HG03280 (cell line): ENCODE data around the gene SEMG2.

ENCODE experiments used
- ATAC-seq: cut with Tn5 transposase; IDR thresholded peaks from one replicate; pipeline ENCODE4 v1.9.1; 2021; ENCODE audit warnings: mild to moderate bottlenecking, moderate library complexity; ENCODE audit not compliant: unreplicated experiment

SEMG2 gene, protein sequence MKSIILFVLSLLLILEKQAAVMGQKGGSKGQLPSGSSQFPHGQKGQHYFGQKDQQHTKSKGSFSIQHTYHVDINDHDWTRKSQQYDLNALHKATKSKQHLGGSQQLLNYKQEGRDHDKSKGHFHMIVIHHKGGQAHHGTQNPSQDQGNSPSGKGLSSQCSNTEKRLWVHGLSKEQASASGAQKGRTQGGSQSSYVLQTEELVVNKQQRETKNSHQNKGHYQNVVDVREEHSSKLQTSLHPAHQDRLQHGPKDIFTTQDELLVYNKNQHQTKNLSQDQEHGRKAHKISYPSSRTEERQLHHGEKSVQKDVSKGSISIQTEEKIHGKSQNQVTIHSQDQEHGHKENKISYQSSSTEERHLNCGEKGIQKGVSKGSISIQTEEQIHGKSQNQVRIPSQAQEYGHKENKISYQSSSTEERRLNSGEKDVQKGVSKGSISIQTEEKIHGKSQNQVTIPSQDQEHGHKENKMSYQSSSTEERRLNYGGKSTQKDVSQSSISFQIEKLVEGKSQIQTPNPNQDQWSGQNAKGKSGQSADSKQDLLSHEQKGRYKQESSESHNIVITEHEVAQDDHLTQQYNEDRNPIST

DNA sequence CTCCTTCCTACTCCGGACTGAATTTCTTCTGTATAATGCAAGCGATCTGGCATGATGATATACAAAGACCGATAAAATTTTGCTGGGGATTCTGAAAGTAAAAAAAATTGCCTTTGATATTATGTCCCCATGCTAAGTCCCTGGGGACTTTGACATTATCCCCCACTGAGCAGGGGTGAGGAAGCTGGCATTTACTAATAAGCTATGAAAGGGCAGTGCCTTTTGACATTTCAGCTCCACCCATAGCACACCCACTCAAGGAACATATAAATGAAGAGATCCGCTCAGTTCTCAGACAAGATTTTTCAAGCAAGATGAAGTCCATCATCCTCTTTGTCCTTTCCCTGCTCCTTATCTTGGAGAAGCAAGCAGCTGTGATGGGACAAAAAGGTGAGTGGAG is at the start of gene SEMG2:
TSS of gene SEMG2 (plus strand) at position 298 of the 400 bp plus-strand sequence. CDS start at position 315, 17 bp downstream.
- ATAC-seq, result no peak

DNA sequence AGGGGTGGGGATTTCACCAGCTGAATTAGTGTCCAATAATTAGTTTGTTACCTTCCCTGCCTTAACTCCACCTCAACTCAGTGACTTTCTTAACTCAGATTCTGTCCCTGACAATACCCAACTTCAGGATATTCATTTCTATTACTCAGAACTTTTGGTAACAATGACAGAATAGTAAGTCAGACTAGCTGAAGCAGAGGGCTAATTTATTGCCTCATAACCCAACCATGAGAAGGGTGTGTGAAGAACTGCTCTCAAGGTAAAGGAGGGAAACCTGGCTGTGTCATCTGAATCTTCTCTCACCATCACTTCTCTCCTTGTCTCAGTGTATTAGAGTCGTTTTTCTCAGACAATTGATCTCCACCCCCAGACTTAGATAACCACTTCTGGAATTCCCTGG is 47.7 kb upstream of the SEMG2 start:
- ATAC-seq, result no peak

DNA sequence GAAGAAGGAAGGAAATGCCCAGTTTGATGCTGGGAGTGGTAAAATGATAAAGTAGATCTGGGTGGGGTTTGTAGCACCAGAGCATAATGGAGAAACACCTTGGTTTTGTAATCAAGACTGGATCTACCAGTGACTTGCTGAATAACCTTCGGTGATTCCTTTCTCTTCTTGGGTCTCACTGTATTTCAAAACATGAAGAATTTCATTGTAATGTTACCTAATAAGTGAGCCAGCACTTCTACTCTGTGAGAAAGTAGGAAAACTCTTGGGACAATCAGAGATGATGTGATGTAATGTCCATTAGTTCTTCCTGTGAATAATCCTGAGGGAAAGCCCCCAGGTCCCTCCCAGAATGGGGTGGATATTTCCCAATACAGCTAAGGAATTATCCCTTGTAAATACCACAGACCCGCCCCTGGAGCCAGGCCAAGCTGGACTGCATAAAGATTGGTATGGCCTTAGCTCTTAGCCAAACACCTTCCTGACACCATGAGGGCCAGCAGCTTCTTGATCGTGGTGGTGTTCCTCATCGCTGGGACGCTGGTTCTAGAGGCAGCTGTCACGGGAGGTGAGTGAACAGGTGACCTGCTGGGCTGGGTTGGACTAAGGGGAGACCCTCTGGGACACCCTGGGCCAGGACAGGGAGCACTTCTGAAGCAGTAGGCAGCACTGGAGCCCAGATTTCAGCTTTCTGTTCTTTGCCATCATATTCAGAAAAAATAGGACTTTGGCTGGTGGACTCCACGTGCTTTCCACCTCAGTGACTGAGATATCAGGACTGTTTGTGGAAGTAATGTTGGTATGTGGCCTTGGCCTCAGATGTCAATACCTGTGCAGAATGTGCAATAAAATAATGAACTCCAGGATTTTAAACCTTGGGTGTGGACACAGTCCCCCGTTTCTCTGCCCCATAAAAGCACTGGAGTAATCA is 46.5 kb upstream of the SEMG2 start, which contains the start of gene PI3:
TSS of gene PI3 (plus strand) at position 469 of the 931 bp plus-strand sequence. CDS start at position 490, 21 bp downstream.
- ATAC-seq, result no peak

DNA sequence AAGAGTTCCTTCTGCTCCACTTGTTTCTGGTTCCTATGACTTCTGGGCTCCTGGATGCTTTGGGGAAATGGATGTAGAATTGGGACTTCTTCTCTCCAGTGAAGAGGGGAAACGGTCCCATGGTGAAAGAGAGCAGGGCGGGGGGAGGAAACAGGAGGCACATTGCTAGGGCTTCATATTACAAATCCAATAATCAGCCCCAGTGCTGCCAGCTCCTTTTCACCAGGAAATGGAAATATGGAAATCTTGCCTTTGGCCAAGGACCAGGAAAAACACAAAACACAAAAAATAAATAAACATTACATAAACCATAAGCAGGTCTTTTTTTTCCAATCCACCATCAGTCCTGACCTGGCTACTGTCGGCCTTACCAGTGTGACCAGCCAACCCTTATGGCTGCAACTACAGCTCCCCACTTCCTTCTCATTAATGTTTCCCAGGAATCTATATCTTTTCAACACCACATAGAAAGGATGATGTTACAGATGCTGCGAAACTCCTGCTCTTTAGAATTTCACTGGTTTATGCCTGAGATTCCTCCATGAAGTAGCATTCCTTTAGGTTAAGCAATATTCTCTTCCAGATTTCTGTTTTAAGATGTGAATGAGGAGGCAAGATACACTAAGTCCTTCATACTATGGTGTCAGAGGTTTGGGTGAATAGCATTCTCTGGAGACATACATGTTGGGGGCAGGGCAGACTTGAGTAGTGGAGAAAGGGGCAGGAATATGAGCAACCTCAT is 44.5 kb upstream of the SEMG2 start:
- no peak for ATAC-seq

DNA sequence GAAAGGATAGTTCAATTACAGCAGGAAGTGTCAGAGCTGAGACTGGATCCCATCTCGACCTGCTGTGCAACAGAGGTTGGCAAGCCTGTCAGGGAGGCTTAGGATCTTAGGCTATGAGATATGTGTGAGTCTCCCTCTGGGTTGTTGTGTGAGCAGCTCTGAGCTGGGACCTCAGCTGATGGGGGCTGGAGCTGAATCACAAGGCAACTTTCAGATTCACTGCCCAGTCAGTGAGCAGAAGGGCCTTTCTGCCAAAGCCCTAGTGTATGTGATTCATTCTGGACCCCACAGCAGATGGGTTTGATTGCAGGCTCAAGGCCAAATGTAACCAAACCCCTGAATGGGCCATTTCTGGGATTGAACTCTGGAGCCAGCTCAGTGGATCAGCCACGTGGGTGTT is 42.0 kb upstream of the SEMG2 start:
- no peak for ATAC-seq

DNA sequence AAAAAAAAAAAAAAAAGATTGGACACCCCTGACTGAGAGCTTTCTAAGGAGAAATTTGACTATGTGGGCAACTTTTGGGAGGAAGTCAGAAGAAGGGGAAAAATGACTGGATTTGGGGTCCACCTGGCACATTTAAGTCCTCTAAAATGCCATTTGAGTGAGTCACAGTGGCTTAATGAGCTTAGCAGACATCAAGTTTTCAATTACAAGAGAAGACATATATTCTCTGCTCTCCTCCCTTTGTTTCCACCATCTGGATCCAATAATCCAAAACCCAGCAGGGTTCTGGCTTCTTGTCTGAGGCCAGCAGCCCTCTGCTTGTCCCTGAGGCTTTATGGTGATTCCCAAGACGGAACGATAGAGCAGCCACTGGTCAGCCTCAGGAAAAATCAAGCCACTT is 39.5 kb upstream of the SEMG2 start:
- ATAC-seq, result no peak

DNA sequence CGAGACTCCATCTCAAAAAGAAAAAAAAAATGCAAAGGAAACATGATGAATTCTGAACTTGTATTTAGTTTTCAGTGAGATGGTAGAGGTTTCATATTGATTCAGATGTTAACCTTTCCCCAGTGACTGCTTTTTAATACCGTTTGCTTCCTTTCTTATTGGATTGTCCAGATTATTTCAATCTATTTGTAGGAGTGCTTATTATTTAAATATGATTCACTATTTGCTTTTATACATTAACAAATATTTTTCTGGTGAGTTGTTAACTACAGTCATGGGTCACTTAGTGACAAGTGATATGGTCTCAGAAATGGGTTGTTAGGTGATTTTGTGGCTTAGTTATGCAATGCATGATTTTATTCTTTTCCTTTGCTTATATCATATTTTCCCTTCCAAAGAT is 38.1 kb upstream of the SEMG2 start:
- no peak for ATAC-seq

DNA sequence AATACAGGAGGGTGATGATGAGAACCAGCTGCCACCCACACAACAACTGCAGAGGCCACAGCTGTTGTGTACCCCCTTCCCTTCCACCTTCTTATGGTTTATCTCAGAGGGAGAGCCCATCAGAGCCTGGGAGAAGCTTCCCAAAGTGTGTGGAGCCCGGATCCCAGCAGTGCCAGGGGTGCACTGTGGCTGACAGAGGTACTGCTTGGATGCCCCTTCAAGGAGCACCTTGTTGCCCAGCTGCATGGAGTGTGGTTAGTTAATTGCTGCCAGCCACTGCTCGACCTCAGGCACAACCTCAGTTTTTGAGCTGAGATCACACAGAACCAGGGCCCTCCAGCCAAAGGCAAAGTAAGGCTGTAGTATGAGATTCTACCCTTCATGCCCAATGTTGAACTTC is 33.5 kb upstream of the SEMG2 start:
- ATAC-seq, result no peak

DNA sequence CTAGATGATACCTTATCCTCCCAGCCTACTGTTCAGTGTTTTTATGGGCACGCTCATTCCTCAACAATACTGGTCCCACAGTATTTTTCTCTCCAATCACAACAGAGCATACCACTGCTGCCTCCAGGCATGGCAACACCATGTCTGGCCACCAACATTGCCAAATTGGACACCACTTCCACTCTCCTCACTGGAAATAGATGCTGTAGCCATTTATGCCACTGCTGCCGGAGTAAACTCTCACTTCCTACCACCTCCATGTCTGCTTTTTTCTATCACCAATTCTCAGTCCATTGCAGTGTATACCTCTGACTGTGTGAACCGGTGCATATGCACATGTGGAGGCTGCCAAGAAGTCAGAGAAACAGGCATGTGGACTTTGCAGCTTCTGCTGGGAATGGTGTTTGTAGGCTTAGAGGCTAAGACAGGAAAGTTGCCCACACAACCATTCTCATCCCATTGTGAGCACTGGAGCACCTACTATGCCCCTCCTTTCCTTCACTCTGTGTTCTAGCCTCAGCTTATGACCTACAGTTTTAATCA is 32.0 kb upstream of the SEMG2 start:
- no peak for ATAC-seq

DNA sequence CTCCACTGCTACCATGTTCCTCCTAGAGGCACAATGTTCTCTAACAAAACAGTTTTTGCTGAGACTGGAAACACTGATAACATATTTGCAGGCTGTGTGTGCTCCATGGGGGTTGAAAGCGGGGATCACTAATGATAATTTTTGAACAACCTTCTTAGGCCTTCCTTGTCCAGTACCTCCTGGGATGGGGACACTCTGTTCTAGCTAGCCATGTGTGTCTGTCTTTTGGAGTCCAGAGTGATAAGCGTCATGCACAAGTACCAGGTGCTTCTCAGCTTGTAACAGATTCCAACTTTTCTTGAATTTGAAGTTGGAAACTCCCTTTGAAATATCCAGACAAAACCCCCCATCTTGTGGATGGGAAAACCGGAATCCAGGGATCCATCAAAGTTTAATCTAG is 31.3 kb upstream of the SEMG2 start:
- no peak for ATAC-seq

DNA sequence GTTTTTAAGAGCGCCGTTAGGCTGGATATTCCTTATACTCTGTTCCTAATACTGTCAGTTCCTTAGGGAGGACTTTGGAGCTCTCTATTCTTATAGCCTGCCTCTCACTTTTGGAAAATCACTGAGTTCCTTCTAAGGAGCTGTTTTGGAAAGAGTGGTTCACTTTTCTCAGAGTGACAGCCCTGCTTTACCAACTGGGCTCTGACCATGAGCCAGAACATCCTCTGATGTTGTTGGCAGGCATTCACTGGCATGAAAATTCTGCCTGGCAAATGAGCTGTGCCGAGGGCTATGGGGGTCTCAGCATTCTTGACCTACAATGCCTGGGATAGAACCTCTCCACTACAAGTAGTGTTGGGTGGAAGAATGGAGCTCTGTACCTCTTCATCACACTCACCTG is 29.2 kb upstream of the SEMG2 start:
- no peak for ATAC-seq

DNA sequence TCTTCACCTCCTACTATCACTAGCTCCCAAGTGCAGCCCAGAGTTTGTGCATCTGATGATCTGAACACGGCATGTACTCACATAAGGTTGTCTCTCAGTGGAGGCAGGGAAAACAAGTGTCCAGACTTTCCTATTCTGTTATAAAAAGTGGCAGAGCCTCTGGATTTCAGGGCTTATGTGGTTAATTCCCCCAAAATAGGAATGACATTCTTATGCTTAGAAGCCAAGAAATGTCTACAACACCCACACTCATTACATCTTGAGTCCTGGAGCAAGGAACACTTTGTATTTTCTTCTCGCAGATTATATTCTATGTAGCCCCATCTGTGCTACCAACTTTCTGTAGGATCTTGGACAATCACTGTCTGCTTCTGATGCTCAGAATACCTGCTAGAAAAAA is 27.8 kb upstream of the SEMG2 start:
- ATAC-seq, result no peak

DNA sequence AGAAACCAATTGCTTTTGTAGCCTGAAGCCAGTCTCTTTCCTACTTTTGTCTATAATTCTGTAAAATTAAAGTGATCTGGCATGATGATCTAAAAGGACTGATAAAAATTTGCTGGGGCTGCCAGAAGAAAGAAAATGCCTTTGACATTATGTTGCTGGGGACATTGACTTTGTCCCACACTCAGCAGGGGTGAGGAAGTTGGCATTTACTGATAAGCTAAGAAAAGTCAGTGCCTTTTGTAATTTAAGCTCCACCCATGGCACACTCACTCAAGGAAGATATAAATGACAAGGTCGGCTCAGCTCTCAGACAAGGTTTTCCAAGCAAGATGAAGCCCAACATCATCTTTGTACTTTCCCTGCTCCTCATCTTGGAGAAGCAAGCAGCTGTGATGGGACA is 14.4 kb upstream of the SEMG2 start, which contains the start of gene SEMG1:
TSS of gene SEMG1 (plus strand) at position 309 of the 400 bp plus-strand sequence. CDS start at position 330, 21 bp downstream.
- no peak for ATAC-seq

DNA sequence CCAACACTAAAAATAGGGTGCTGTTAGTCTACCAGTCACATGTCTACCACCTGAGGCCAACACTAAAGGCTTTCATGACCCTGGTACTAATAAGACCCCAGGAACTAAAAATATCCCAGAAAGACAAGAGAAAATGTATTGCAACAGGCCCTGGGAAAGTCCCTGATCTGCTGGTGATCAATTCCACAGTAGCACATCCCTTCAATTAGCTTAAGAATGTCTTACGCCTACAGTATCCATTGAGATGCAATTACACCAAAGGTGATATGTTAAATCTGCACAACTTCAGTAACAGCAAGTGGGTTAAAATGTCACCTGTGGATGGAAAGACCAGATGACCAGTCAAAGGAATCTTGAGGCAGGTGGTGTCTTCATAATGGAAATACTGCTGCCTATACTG is 11.2 kb upstream of the SEMG2 start:
- no peak for ATAC-seq

DNA sequence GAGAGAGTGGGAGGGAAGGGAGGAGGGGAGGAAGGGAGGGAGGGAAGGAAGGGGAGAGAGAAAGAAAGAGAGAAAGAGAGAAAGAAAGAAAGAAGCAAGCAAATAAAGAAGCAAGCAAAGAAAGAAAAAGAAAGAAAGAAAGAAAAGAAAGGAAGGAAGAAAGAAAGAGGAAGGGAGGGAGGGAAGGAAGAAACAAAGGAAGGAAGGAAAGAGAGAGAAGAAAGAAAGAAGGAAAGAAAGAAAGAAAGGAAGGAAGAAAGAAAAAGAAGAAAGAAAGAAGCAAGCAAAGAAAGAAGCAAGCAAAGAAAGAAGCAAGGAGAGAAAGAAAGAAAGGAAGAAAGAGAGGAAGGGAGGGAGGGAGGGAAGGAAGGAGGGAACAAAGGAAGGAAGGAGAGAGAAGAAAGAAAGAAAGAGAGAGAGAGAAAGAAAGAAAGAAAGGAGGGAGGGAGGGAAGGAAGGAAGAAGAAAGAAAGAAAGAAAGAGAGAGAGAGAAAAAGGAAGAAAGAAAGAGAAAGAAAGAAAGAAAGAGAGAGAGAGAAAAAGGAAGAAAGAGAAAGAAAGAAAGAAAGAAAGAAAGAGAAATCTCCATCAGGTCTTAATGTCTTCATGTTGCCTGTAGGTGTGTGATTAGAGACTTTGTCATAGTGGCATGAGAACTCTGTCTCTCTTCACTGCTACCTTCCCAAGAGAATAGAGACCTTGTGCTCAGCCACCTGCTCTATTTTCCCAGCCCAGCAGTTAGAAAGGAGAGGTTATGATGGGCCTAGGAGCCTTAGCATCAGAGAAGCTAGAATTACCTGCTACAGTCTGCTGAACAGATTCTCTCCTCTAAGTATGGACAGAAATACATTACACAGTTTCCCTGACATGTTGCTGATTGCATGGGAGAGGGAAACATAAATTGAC is 9.4 kb upstream of the SEMG2 start:
- no peak for ATAC-seq

DNA sequence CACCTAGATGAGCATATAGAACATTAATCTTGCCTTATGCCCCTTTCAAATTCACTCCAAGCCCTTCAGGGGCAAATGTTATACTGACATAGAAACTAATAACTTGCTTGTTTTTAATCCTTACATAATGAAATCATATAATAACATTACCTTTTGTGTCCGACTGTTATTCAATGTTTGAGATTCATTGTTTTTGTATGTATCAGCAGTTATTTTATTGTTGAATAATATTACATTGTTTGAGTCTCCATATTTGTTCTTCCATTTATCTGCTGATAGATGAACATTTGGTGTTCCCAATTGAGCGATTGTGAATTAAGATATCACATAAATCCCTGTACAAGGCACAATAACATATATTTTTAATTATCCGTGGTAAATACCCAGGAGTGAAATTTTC is 8.3 kb upstream of the SEMG2 start:
- no peak for ATAC-seq

DNA sequence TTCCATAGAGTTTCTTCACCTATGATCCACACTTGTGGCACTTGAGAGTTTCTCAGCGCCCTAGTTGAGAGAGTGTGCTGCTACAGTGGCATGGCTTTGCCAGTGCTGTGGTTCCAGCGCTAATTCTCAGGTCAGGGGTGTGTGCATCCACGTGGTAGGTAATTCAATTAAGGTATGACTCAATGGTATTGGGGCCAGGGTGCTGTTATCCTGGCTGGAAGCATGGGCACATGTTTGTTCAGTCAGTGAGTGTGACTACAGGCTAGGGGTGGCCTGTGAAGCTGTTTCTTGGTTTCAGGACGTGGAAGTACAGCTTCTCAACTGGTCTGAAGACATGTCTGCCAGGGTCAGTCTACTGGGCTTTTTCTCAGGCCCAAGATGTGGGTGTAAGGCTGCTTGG is 3.0 kb upstream of the SEMG2 start:
- ATAC-seq, result no peak

DNA sequence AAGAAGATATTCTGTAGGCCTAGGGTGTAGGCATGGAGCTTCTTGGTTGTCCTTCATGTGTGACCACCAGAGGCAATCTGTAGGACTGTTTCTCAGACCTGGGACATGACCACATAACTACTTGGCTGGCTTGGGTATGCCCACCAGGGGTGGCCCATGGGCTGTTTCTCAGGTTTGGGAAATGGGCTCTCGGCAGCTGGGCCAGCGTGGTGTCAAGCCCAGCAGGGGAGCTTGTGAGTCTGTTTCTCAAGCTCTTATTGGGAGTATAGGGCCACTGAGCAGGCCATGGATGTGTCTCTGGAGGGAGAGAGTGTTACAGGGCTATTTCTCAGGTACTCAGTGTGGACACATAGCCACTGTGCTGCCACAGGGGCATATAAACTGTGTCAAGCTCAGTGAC is 2.5 kb upstream of the SEMG2 start:
- no peak for ATAC-seq

DNA sequence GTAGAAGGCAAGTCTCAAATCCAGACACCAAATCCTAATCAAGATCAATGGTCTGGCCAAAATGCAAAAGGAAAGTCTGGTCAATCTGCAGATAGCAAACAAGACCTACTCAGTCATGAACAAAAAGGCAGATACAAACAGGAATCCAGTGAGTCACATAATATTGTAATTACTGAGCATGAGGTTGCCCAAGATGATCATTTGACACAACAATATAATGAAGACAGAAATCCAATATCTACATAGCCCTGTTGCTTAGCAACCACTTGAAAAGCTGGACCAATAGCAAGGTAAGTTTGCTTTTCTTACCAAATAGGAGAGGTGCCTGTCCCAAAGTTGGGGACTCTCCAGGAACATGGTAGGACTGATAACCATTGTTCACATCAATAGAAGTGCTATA is 2.0 kb downstream of the SEMG2 start:
- ATAC-seq, result no peak
